Transverse colon (tissue), 4 donors: ENCODE data around the gene DRD3. TPM values are rescaled to one million over a fixed set of nuclear protein-coding genes. Genes with fewer than 3 reads are reported as not detected.

Experiments used
- DNase-seq: peaks from one replicate; pipeline ENCODE4 v3.0.0-alpha.2; 2019
- H3K27ac ChIP-seq, 4 donors: fragments of 200-600 bp; sonication (generic); 2 replicates each; pipeline ENCODE4 v1.5.1; 2016 to 2018; ENCODE audit warnings: inconsistent platforms in 4 of 4
- H3K27me3 ChIP-seq: fragments of 200-600 bp; sonication (generic); 2 replicates; pipeline ENCODE4 v1.5.1; 2017; ENCODE audit warnings: inconsistent platforms
- H3K36me3 ChIP-seq, 4 donors: fragments of 200-600 bp; sonication (generic); 2 replicates each; pipeline ENCODE4 v1.5.1; 2017 to 2019; ENCODE audit warnings: inconsistent platforms in 4 of 4
- H3K4me1 ChIP-seq, 4 donors: fragments of 200-600 bp; sonication (generic); 2 replicates each; pipeline ENCODE4 v1.5.1; 2017 to 2020; ENCODE audit warnings: inconsistent platforms in 4 of 4
- H3K4me3 ChIP-seq, 4 donors: fragments of 200-600 bp; sonication (generic); 1 replicate in 1 of 4; 2 replicates in 3 of 4; pipeline versions ENCODE4 v1.5.1 to v1.6.1; 2017 to 2019; ENCODE audit warnings: inconsistent platforms in 4 of 4
- H3K9me3 ChIP-seq, 2 donors: fragments of 200-600 bp; sonication (generic); 2 replicates each; pipeline ENCODE4 v1.5.1; 2017 to 2019; ENCODE audit warnings: inconsistent platforms in 2 of 2
- CTCF ChIP-seq, 5 experiments: fragments of 200-600 bp in 3 of 5; fragments of 450-650 bp in 2 of 5; sonication (generic) in 3 of 5; IDR thresholded peaks; 1 replicate in 2 of 5; 2 replicates in 3 of 5; pipeline ENCODE4 v1.5.1; 2016 to 2017; ENCODE audit warnings: antibody characterized with exemption in 5 of 5, inconsistent platforms in 3 of 5, mild to moderate bottlenecking in 2 of 5, moderate library complexity in 1 of 5
- EP300 ChIP-seq: sonication (generic); formaldehyde crosslinking; IDR thresholded peaks from one replicate; pipeline ENCODE4 v1.6.1; 2017; ENCODE audit warnings: antibody characterized with exemption, low read depth
- POLR2A ChIP-seq: fragments of 450-650 bp; IDR thresholded peaks from one replicate; pipeline ENCODE4 v1.6.1; 2016; ENCODE audit warnings: antibody characterized with exemption, mild to moderate bottlenecking, moderate library complexity
- POLR2AphosphoS5 ChIP-seq, 3 donors: sonication (generic); formaldehyde crosslinking; IDR thresholded peaks; one replicate each; pipeline ENCODE4 v1.6.1; 2016; ENCODE audit warnings: antibody characterized with exemption in 3 of 3
- WGBS, 2 donors: methylation state at CpG; one replicate each; pipeline ENCODE4 v1.1.5; 2018; ENCODE audit warnings: low coverage in 1 of 2; 5-methylcytosine and 5-hydroxymethylcytosine counted together
- in situ Hi-C, 4 donors: fragments of 200-750 bp; cut with MboI; loops; one replicate each; pipeline versions ENCODE4 v1.15.0 to v1.15.1; 2017; ENCODE audit warnings: low sequenced_read_pairs in 3 of 4, low pct_ligation_motif_present in 1 of 4, low pct_unique_long_range_greater_than_20kb in 1 of 4
- intact Hi-C: fragments of 100-400 bp; cut with DNase I; formaldehyde crosslinking; loops from one replicate; pipeline ENCODE4 v1.15.1; 2023; ENCODE audit warnings: low total_unique reads
- total RNA-seq, 4 donors: library from RNA; depleted of rRNA; stranded (reverse); fragments of >200 nt; gene quantifications; one replicate each; pipeline ENCODE4 v1.1.0, GENCODE V29; 2016

DRD3 gene
- total RNA-seq, 4 donors from 2014 or later, result not detected

GRCh38 chr3:114133947-114134346 is 44.9 kb downstream of the DRD3 start:
- H3K36me3 ChIP-seq, result no peaks in the 10 kb centered on the region
- H3K27me3 ChIP-seq, result no peaks in the 10 kb centered on the region
- 88 to 100% methylated on average over 3 of the region's 3 CpGs for WGBS, 2 donors
- no peaks in the 10 kb centered on the region for H3K4me1 ChIP-seq
- intact Hi-C loops, result no loop called here
- in situ Hi-C loops, result no loop called here
- no peak overlapping the region for H3K4me3 ChIP-seq
- DNase-seq, result no peak
- H3K9me3 ChIP-seq, result no peaks in the 10 kb centered on the region
- TF ChIP-seq EP300, result no peak
- no peak for TF ChIP-seq POLR2A
- H3K27ac ChIP-seq, result no peak overlapping the region

GRCh38 chr3:114132500-114132899 is 46.4 kb downstream of the DRD3 start:
- in situ Hi-C loops (no loop called here), intact Hi-C loops (no loop called here)
- H3K36me3 ChIP-seq, result no peaks in the 10 kb centered on the region

GRCh38 chr3:114128826-114129225 is 50.0 kb downstream of the DRD3 start:
- in situ Hi-C loops, result no loop called here
- 84 to 100% methylated on average over 3 to 8 of the region's 8 CpGs for WGBS, 2 donors
- Histone ChIP-seq H3K27me3 (no peaks in the 10 kb centered on the region), H3K36me3 (no peaks in the 10 kb centered on the region), H3K4me1 (no peaks in the 10 kb centered on the region), H3K4me3 (no peak overlapping the region), H3K9me3 (no peaks in the 10 kb centered on the region), H3K27ac (no peak overlapping the region)
- no peak for TF ChIP-seq EP300
- TF ChIP-seq POLR2AphosphoS5 (IDR thresholded peaks at IDR 0.05), result no peak
- no peak for TF ChIP-seq CTCF (IDR thresholded peaks at IDR 0.05)
- TF ChIP-seq POLR2A, result no peak
- no peak for DNase-seq
- intact Hi-C loops, result no loop called here

More at GRCh38 chr3:114132500-114132899, 46.4 kb downstream of the DRD3 start:
- H3K4me3 ChIP-seq, result no peak overlapping the region
- 88 to 92% methylated on average over 3 of the region's 3 CpGs for WGBS, 2 donors
- no peak for DNase-seq
- TF ChIP-seq POLR2AphosphoS5 (IDR thresholded peaks at IDR 0.05) (no peak), EP300 (no peak), CTCF (IDR thresholded peaks at IDR 0.05) (no peak), POLR2A (no peak)
- H3K4me1 ChIP-seq, result no peaks in the 10 kb centered on the region
- no peaks in the 10 kb centered on the region for H3K27me3 ChIP-seq
- no peak overlapping the region for H3K27ac ChIP-seq
- no peaks in the 10 kb centered on the region for H3K9me3 ChIP-seq

- Histone ChIP-seq H3K4me3 (no peak overlapping the region), H3K27me3 (no peaks in the 10 kb centered on the region), H3K36me3 (no peaks in the 10 kb centered on the region), H3K27ac (no peak overlapping the region), H3K4me1 (no peaks in the 10 kb centered on the region), H3K9me3 (no peaks in the 10 kb centered on the region)
- TF ChIP-seq POLR2AphosphoS5 (IDR thresholded peaks at IDR 0.05) (no peak), POLR2A (no peak), EP300 (no peak), CTCF (IDR thresholded peaks at IDR 0.05) (no peak)
- intact Hi-C loops (no loop called here), in situ Hi-C loops (no loop called here)
- 75% methylated on average over 1 of the region's 1 CpG; no CpG with 5 or more reads in 1 of the 2 donors for WGBS, 2 donors
- DNase-seq, result no peak
Measured at GRCh38 chr3:114128231-114128630, 50.6 kb downstream of the DRD3 start.

GRCh38 chr3:114127517-114127916 is 51.3 kb downstream of the DRD3 start:
- intact Hi-C loops (no loop called here), in situ Hi-C loops (no loop called here)
- H3K9me3 ChIP-seq, result no peaks in the 10 kb centered on the region
- H3K4me3 ChIP-seq, result no peak overlapping the region
- no peak overlapping the region for H3K27ac ChIP-seq
- no peaks in the 10 kb centered on the region for H3K4me1 ChIP-seq
- 75 to 78% methylated on average over 2 to 3 of the region's 3 CpGs for WGBS, 2 donors
- TF ChIP-seq POLR2AphosphoS5 (IDR thresholded peaks at IDR 0.05) (no peak), POLR2A (no peak), EP300 (no peak), CTCF (IDR thresholded peaks at IDR 0.05) (no peak)
- no peaks in the 10 kb centered on the region for H3K27me3 ChIP-seq
- DNase-seq, result no peak
- H3K36me3 ChIP-seq, result no peaks in the 10 kb centered on the region
